ENCODE data around the gene CAP1.

DNA sequence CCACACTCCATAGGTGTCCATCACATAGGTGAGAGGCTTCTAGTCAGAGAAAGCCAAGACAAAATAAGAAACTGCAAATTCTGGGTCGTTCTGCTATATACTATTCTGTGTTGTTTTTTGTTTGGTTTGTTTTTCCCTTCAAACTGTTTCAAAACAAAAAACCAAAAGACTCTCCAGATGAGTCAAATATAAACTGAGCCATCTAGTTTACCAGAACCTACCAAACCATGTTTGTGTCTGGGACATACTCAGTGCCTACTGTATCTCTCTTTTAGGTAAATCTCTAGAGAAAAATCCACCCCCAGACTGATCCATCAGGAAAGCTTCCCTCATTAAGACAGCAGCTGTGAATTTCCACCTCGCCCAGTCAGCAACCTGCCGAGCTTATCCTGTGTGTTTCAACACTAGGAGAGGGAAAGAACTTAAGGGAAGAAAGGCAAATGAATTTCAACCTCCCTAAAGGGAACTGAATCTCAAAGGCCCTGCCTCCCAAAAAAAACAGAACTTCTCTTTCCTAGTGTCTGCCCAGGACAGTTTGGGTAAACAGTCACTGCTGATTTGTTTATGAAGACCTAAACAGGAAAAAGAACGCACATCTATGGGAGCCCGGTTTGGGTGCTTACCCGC lies 39.4 kb downstream of the CAP1 start:
- TF ChIP-seq RCOR1 (conservative IDR thresholded peaks at IDR 0.05; ENCODE audit: low read depth, low read length): no peak
- TF ChIP-seq DPF2 (IDR thresholded peaks at IDR 0.05): no peak
- TF ChIP-seq POLR2AphosphoS5 (IDR thresholded peaks at IDR 0.05; ENCODE audit: low read length): no peak
- no peak for TF ChIP-seq RFX5 (IDR thresholded peaks at IDR 0.05; ENCODE audit: low read depth, low read length)
- TF ChIP-seq, protein P1, sequence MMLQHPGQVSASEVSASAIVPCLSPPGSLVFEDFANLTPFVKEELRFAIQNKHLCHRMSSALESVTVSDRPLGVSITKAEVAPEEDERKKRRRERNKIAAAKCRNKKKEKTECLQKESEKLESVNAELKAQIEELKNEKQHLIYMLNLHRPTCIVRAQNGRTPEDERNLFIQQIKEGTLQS (IDR thresholded peaks at IDR 0.05; ENCODE audit: borderline replicate concordance, extremely low read depth, low read depth, low read length): no peak
- TF ChIP-seq MTA2 (IDR thresholded peaks at IDR 0.05; ENCODE audit: low read depth): no peak
- no peak for TF ChIP-seq POLR2A (IDR thresholded peaks at IDR 0.05; ENCODE audit: low read depth, low read length)
- TF ChIP-seq, protein P2, sequence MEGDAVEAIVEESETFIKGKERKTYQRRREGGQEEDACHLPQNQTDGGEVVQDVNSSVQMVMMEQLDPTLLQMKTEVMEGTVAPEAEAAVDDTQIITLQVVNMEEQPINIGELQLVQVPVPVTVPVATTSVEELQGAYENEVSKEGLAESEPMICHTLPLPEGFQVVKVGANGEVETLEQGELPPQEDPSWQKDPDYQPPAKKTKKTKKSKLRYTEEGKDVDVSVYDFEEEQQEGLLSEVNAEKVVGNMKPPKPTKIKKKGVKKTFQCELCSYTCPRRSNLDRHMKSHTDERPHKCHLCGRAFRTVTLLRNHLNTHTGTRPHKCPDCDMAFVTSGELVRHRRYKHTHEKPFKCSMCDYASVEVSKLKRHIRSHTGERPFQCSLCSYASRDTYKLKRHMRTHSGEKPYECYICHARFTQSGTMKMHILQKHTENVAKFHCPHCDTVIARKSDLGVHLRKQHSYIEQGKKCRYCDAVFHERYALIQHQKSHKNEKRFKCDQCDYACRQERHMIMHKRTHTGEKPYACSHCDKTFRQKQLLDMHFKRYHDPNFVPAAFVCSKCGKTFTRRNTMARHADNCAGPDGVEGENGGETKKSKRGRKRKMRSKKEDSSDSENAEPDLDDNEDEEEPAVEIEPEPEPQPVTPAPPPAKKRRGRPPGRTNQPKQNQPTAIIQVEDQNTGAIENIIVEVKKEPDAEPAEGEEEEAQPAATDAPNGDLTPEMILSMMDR (IDR thresholded peaks at IDR 0.05 in 2 of 3, conservative IDR thresholded peaks at IDR 0.05 in 1 of 3; ENCODE audit: control insufficient read depth in 2 of 3, extremely low read depth in 1 of 3, insufficient read depth in 1 of 3, low read depth in 3 of 3, low read length in 3 of 3): no peak
- no peak for TF ChIP-seq SMC3 (IDR thresholded peaks at IDR 0.05; ENCODE audit: borderline replicate concordance, low read length)
- TF ChIP-seq SREBF2 (IDR thresholded peaks at IDR 0.05; ENCODE audit: low read length): no peak
